SK-N-SH (cell line): ENCODE data around the gene RHBDL3.
A peak's percentile ranks its signal among the peaks of the same experiment; 100 is the strongest.

ENCODE experiments used
- EZH2phosphoT487 ChIP-seq: fragments of 200-600 bp; sonication (generic); IDR thresholded peaks from 2 replicates; pipeline ENCODE4 v1.6.1; 2017; ENCODE audit warnings: low read depth, mixed run types, mild to moderate bottlenecking, antibody characterized with exemption, moderate library complexity, borderline replicate concordance
- FOXJ3 ChIP-seq: sonication (generic); formaldehyde crosslinking; IDR thresholded peaks from 2 replicates; pipeline ENCODE4 v1.5.1; 2020; ENCODE audit warnings: mild to moderate bottlenecking, missing genetic modification reagents
- MEF2A ChIP-seq: IDR thresholded peaks from 2 replicates; pipeline ENCODE4 v1.4.0; 2012; ENCODE audit warnings: low read depth, borderline replicate concordance
- MXI1 ChIP-seq: IDR thresholded peaks from 2 replicates; pipeline ENCODE4 v1.6.1; 2012; ENCODE audit warnings: mild to moderate bottlenecking, low read depth, low read length, improper control_type of control experiment
- NFIC ChIP-seq: IDR thresholded peaks from 2 replicates; pipeline ENCODE4 v1.4.0; 2012; ENCODE audit warnings: borderline replicate concordance
- POLR2AphosphoS5 ChIP-seq: IDR thresholded peaks from 2 replicates; pipeline ENCODE4 v1.6.1; 2012; ENCODE audit warnings: low read depth, low read length
- REST ChIP-seq: IDR thresholded peaks from 2 replicates; pipeline ENCODE4 v1.6.1; 2012; ENCODE audit warnings: mild to moderate bottlenecking, low read depth, low read length, moderate library complexity
- RXRA ChIP-seq: IDR thresholded peaks from 2 replicates; pipeline ENCODE4 v1.4.0; 2012; ENCODE audit warnings: low read depth, mild to moderate bottlenecking, borderline replicate concordance
- SIN3A ChIP-seq: IDR thresholded peaks from 2 replicates; pipeline ENCODE4 v1.6.1; 2012; ENCODE audit warnings: low read depth, mild to moderate bottlenecking, low read length, moderate library complexity, borderline replicate concordance
- YY1 ChIP-seq: IDR thresholded peaks from 2 replicates; pipeline ENCODE4 v1.4.0; 2012; ENCODE audit warnings: low read depth, mild to moderate bottlenecking
- TF ChIP-seq, protein P1 (sequence below): fragments of 200-600 bp; sonication (generic); IDR thresholded peaks from 2 replicates; pipeline ENCODE4 v1.6.1; 2017; ENCODE audit warnings: antibody characterized with exemption, mild to moderate bottlenecking, moderate library complexity

DNA sequence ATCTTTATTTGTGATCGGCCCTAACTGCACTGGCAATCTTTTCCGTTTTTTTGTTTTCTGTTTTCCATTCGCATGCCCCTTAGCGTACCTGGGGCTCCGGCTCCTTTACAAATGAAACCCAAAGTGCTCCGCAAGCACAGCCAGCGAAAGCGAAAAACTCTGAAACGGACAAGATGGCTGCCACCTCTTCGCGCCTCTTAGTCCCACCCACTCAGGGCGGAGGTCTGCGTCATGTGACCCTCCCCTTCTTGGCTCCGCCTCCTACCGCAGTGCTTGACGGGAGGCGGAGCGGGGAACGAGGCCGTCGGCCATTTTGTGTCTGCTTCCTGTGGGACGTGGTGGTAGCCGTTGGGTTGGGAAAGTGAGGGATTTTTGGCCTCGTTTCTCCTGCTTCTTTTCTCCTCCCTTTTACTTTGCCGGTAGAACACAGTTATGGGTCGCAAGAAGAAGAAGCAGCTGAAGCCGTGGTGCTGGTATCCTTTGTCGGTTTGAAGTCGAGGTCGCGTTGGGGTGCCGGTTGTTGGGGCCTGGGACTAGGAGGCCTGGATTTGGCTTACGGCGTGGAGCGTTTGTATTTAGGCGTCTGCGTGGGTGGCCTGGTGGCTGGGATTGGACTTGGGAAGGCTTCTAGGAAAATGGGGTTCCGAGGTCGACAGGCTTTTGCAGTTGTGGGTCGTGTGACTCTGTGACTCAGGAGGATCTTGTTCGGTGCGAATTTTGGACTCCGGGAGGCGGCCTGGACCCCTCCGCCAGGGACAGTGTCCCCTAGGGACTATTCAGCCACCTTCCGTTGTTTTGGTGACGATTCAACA, 84.4 kb downstream of the RHBDL3 start, which contains the start of gene ZNF207:
- peak; percentile 98 for TF ChIP-seq POLR2AphosphoS5
- no peak for TF ChIP-seq RXRA
- TF ChIP-seq MXI1, result 0 out of 2 replicates have a peak, but pooled peaks have one; percentile 33
- TF ChIP-seq, protein P1, sequence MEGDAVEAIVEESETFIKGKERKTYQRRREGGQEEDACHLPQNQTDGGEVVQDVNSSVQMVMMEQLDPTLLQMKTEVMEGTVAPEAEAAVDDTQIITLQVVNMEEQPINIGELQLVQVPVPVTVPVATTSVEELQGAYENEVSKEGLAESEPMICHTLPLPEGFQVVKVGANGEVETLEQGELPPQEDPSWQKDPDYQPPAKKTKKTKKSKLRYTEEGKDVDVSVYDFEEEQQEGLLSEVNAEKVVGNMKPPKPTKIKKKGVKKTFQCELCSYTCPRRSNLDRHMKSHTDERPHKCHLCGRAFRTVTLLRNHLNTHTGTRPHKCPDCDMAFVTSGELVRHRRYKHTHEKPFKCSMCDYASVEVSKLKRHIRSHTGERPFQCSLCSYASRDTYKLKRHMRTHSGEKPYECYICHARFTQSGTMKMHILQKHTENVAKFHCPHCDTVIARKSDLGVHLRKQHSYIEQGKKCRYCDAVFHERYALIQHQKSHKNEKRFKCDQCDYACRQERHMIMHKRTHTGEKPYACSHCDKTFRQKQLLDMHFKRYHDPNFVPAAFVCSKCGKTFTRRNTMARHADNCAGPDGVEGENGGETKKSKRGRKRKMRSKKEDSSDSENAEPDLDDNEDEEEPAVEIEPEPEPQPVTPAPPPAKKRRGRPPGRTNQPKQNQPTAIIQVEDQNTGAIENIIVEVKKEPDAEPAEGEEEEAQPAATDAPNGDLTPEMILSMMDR, result no peak
- TF ChIP-seq EZH2phosphoT487, result no peak
- TF ChIP-seq NFIC, result no peak
- TF ChIP-seq YY1, result peak; percentile 94
- TF ChIP-seq SIN3A, result 0 out of 2 replicates have a peak, but pooled peaks have one; percentile 50
- no peak for TF ChIP-seq FOXJ3
- TF ChIP-seq REST, result no peak; the same call in 1 of the 2 replicates
- TF ChIP-seq MEF2A, result no peak
